VCaP (cell line): ENCODE results near the gene OOSP3.

ENCODE experiments used
- H3K27ac ChIP-seq: fragments of 450-650 bp; 2 replicates; pipeline ENCODE4 v1.5.1; 2017
- CTCF ChIP-seq: fragments of 450-650 bp; conservative IDR thresholded peaks from 2 replicates; pipeline ENCODE4 v1.5.1; 2017; ENCODE audit warnings: mild to moderate bottlenecking, moderate library complexity

Gene OOSP3

GRCh38 chr11:59862252-59862651 is 16.3 kb upstream of the OOSP3 start:
- TF ChIP-seq CTCF = no peak
- no peak overlapping the region for H3K27ac ChIP-seq

GRCh38 chr11:59865031-59865430 is 13.6 kb upstream of the OOSP3 start:
- H3K27ac ChIP-seq = no peak overlapping the region
- no peak for TF ChIP-seq CTCF

- no peak for TF ChIP-seq CTCF
- no peak within 1 kb of the TSS for H3K27ac ChIP-seq
Measured at GRCh38 chr11:59866397-59866796, 12.2 kb upstream of the OOSP3 start, which contains the start of gene TCN1. Gene TCN1 (minus strand): TSS chr11:59866487. CDS start chr11:59866470, 17 bp downstream.

- no peak for TF ChIP-seq CTCF
- no peak overlapping the region for H3K27ac ChIP-seq
Measured at GRCh38 chr11:59866836-59867235, 11.7 kb upstream of the OOSP3 start.

- TF ChIP-seq CTCF = no peak
- H3K27ac ChIP-seq = no peak overlapping the region
Measured at GRCh38 chr11:59867946-59868345, 10.6 kb upstream of the OOSP3 start.

- H3K27ac ChIP-seq = no peak overlapping the region
- no peak for TF ChIP-seq CTCF
Measured at GRCh38 chr11:59872076-59872475, 6.5 kb upstream of the OOSP3 start.

GRCh38 chr11:59875856-59876519 is 2.6 kb upstream of the OOSP3 start:
- TF ChIP-seq CTCF = no peak

More at GRCh38 chr11:59875856-59876519, 2.6 kb upstream of the OOSP3 start:
- no peak overlapping the region for H3K27ac ChIP-seq
